Stimulated activated CD8-positive, alpha-beta memory T cell treated with anti-CD3 and anti-CD28 coated beads, Interleukin-4, amount 100 ng/mL, for 24 hours (primary cell): ENCODE data around the gene SYNRG.

Experiments used
- DNase-seq: peaks from one replicate; pipeline ENCODE4 v3.0.0-alpha.2; 2020; ENCODE audit warnings: low read depth

Gene SYNRG

DNA sequence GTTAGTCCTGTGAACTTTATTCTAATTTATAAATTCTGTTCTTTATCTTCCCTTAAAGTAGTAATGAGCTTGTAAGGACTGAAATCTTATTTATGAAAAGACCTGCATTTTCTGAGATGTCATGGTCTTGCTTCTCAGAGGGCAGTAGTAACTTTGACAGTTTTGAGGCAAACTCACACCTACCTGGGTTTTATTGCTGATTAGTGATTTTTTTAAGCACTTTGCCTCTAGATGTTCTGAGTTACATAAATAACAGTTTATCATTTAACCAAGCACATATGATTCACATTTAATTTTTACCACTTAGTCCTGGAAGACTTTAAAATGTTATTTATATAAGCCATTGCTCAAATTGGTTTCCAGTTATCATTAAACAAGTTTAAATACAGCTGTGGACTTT, 108.8 kb downstream of the SYNRG start:
- no peak for DNase-seq

- no peak for DNase-seq
Measured at GRCh38 chr17:37494971-37495370, 114.2 kb downstream of the SYNRG start.

DNA sequence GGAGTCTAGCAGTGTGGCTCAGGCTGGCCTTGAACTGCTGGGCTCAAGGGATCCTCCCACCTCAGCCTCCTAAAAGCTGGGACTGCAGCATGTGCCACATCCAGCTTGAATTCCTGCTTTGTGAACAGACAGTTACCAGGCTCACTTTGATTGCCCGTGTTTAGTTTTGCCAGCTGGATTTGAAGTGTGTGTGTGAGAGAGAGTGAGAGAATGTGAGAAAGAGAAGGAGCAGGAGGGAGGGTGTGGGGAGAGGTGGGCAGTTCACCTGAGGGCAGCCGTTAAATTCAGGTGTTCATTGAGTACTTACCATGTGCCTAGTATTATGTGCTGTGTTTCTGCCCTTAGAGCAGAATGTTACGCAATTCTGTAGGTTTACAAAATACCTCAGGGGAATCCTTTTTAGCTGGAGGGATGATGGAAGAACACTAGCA, 114.8 kb downstream of the SYNRG start:
- DNase-seq, result no peak

GRCh38 chr17:37493249-37494027, 115.8 kb downstream of the SYNRG start:
- DNase-seq, result no peak

- no peak for DNase-seq
Measured at GRCh38 chr17:37492167-37492566, 117.1 kb downstream of the SYNRG start.

- DNase-seq, result no peak
Measured at GRCh38 chr17:37490638-37491614, 118.3 kb downstream of the SYNRG start.

DNA sequence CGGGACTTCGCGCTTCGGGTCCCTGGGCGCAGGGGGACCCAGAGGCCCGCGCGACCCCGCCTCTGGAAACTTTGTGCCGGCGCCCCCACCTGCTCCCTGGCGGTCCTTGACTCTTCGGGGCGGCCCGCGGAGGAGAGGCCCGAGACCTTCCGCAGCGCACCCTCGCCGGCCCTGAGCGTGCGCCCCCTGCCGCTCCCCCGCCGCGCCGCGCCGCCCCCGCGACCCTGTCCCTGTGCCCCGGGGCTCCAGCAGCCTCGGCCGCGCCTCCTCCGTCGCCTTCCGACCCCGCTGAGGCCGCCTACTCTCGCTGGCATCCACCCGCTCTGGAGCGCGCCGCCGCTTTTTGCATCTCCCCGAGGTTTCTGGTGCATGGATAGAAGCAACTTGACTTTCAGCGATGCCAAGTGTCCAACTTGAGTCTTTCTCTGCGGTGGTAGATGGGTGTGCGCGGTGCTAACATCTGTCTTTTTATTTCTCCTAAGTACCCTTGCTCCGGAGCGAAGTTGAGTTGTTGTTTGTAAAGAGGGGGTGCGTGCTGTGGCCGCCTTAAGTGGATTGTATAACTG, 119.1 kb downstream of the SYNRG start:
- DNase-seq, result peak; percentile 60

- peak; percentile 71 for DNase-seq
Measured at GRCh38 chr17:37489197-37490001, 119.8 kb downstream of the SYNRG start, which contains the start of gene DUSP14. Gene DUSP14 (plus strand): TSS chr17:37489891. CDS start chr17:37512273, 22,382 bp downstream.

DNA sequence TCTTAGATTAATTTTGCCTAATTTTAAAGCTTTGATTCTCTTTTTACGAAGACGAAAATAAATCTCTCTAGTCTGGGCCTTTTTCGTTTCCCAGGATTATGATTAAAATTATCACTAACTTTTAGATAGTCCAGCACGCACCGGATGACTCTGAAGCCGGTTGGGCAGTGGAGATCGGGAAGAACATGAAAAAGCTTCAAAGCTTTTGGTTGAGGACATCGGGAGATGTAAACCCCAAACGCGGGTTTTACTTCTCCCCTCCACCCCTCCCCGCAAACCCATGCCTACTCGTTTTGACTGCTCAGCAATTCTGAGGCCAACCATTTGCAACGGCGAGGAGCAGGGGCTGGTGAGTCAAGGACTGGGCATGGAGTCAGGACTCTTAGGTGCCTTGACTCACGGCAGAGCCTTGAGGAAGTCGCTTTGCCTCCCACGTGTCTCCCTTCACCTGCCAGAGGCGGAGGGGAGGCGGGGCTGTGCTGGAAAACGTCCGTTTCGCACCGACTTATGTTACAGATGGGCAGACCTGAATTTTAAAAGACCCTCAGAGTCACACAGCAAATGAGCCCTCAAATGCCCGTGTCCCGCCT, 120.5 kb downstream of the SYNRG start:
- DNase-seq, result peak; percentile 31

- DNase-seq, result no peak
Measured at GRCh38 chr17:37488009-37488604, 121.1 kb downstream of the SYNRG start.

DNA sequence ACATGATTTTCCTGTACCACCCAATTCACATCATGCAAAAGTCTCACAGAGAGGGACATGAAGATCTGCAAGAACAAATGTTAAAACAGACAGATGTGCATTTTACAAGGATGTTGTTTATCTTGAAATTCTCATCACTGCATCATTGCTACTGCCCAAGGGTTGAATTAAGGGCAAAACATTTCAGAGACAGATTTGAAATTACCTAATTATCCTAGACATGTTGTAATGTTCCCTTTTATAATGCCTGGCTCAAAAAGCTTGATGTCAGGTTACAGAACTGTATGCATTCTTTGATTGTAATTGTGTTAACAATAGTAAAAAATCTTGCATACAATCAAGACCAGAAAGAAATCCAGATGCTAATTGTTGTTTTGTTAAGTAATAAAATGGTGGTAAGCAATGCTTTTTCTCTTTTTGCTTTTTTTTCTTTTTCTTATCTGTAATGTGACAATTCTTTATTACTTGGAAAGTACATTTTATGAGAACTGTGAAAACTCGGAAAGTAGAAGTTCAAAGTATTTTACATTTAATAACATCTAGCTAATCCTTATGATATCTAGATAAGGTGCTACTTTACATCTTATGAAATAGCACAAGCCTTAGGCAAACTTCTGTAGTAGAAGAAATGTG, 123.2 kb downstream of the SYNRG start:
- no peak for DNase-seq

GRCh38 chr17:37483311-37484039, 125.7 kb downstream of the SYNRG start:
- no peak for DNase-seq

DNA sequence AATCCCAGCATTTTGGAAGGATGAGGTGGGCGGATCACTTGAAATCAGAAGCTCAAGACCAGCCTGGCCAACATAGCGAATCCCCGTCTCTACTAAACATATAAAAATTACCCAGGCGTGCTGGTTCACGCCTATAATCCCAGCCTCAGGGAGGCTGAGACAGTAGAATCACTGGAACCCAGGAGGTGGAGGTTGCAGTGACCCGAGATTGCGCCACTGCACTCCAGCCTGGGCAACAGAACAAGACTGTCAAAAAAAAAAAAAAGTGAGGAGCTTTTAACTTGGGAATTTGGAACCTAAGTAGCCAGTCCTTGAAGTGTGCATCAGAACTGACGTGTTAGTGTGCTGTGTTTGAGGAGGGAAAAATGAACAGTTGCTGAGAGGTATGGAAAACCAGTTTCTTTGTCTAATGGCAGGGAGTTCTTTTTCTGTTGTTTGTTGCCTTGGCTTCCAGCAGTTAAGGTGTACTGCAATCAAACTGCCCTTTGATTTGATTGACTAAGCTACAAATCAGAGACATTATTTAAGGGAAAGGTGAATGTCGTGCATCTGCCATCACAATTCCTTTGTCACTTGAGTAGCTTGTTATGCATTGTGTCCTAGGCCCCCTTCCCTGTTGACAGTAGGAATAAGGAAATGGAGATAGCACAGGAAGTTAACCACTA, 128.1 kb downstream of the SYNRG start:
- no peak for DNase-seq

GRCh38 chr17:37480427-37480826, 128.8 kb downstream of the SYNRG start:
- DNase-seq, result no peak

GRCh38 chr17:37479025-37479424, 130.2 kb downstream of the SYNRG start:
- DNase-seq, result no peak

DNA sequence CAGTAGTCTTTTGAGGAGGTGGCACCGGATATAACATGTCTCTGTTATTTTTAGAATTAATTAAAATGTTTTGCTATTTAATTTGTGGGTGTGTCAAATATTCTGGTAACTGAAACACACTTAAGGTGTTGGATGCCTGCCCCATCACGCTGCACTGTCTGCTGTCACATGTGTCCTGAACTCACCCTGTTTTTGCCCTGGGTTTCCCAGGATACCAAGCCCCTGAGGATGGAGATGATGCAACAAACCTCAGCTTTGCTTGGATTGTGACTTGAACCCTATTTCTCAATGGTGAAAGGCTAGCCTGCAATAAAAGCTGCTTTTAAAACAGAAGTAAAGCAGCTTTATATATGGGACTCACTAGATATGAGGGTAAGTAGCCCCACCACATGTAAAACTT, 131.0 kb downstream of the SYNRG start:
- DNase-seq, result no peak

DNA sequence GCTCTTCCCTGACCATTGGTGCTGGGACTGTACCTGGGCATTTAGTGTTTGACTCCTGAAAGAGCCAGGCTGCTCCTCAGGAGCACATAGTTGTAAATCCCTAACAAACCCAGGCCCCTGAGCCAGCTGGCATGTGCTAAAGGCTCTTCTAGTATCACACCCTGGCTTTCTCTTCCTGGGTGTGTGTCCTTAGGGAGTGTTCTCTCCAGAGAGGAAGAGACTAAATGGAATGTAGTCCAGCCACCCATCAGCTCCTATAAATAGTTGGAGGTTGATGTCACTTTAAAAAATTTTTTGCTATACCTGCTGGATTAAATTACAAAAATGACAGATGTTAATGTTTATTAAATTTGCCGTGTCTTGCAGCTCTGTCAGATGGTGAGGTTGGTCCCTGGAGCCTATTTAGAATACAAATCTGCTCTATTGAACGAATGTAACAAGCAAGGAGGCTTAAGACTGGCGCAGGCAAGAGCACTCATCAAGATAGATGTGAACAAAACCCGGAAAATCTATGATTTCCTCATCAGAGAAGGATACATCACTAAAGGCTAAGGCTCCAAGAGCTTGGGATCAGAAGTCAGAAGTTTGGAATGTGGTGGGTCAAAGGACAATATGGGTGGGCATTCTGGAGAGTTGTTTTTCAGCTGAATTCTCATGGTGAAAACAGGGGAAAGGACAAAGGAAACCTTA, 132.6 kb downstream of the SYNRG start:
- DNase-seq, result no peak

GRCh38 chr17:37475731-37476420, 133.3 kb downstream of the SYNRG start:
- no peak for DNase-seq
